ENCODE results near the gene MTCL1.

Gene MTCL1

DNA sequence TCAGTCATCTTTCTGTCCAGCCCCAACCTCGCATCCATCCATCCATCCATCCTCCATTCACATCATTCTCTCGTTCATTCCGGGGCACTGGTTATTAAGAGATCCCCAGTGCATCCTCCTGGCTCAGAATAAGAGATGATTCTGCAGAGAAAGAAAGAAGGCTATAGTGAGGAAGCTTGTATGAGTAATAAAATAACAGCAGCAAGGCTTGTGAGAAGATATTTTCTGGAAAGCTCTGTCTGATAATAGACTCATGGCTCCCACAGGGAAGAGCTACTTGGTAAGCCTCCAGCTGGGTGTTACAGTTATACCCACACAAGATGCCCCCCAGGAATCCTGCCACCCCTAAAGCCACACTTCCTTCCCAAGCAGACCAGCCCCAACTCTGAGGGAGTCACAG is 143.2 kb downstream of the MTCL1 start:
- H3K4me1 ChIP-seq (ENCODE audit: insufficient read depth, poor library complexity, severe bottlenecking): no peaks in the 10 kb centered on the region
- no peak overlapping the region for H3K4me3 ChIP-seq (ENCODE audit: severe bottlenecking)
- H3K27me3 ChIP-seq (ENCODE audit: insufficient read depth, poor library complexity, severe bottlenecking): no peaks in the 10 kb centered on the region
- no peak overlapping the region for H3K27ac ChIP-seq (ENCODE audit: poor library complexity, severe bottlenecking)
- no peaks in the 10 kb centered on the region for H3K9me3 ChIP-seq (ENCODE audit: severe bottlenecking)
- ATAC-seq (ENCODE audit: low read depth): no peak
- DNase-seq (ENCODE audit: low spot score): no peak
- TF ChIP-seq, protein P1, sequence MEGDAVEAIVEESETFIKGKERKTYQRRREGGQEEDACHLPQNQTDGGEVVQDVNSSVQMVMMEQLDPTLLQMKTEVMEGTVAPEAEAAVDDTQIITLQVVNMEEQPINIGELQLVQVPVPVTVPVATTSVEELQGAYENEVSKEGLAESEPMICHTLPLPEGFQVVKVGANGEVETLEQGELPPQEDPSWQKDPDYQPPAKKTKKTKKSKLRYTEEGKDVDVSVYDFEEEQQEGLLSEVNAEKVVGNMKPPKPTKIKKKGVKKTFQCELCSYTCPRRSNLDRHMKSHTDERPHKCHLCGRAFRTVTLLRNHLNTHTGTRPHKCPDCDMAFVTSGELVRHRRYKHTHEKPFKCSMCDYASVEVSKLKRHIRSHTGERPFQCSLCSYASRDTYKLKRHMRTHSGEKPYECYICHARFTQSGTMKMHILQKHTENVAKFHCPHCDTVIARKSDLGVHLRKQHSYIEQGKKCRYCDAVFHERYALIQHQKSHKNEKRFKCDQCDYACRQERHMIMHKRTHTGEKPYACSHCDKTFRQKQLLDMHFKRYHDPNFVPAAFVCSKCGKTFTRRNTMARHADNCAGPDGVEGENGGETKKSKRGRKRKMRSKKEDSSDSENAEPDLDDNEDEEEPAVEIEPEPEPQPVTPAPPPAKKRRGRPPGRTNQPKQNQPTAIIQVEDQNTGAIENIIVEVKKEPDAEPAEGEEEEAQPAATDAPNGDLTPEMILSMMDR (IDR thresholded peaks at IDR 0.05; ENCODE audit: poor library complexity, severe bottlenecking): no peak
- H3K36me3 ChIP-seq (ENCODE audit: low read depth): no peaks in the 10 kb centered on the region

DNA sequence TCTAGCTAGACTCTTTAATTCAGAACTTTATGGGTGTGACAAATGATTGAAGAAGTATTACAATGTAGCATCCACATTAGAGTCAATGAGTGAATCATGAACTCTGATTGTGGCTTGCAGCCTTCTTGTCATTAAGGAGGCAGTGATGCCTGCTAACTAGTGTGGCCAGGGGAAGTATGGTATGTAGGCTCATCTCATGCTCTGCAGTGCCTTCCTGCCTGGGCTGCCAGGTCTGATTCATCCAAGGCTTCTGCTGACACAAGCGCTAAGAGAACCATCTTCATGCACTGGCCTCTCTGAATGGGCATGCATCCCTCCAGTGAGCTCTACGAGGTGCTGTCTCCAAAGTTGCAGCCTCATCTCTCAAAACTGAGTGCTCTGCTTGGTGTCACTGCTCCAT is 144.3 kb downstream of the MTCL1 start:
- ATAC-seq (ENCODE audit: low read depth): no peak
- DNase-seq (ENCODE audit: low spot score): no peak
- Histone ChIP-seq H3K9me3 (ENCODE audit: severe bottlenecking) (no peaks in the 10 kb centered on the region), H3K27ac (ENCODE audit: poor library complexity, severe bottlenecking) (no peak overlapping the region), H3K36me3 (ENCODE audit: low read depth) (no peaks in the 10 kb centered on the region), H3K4me1 (ENCODE audit: insufficient read depth, poor library complexity, severe bottlenecking) (no peaks in the 10 kb centered on the region), H3K4me3 (ENCODE audit: severe bottlenecking) (no peak overlapping the region), H3K27me3 (ENCODE audit: insufficient read depth, poor library complexity, severe bottlenecking) (no peaks in the 10 kb centered on the region)
- TF ChIP-seq, protein P1 (IDR thresholded peaks at IDR 0.05; ENCODE audit: poor library complexity, severe bottlenecking): no peak

DNA sequence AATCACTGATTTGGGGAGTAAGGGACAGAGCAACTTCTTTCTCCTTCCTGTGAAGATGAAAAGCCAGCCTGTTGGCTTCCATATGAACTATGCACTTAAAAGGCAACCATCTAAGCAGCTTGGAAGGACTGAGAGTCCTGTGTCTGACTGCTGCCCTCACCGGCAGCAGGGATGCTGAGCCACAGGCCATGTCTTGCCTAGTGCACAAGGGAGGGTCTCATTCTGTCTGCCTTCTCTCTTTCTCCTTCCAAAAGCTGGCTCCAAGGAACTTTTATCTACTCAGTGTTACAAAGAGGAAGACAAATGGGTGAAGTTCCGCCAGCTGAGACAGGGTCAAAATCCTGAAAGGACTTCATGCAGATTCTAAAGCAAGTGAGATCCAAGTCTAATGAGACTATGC is 146.3 kb downstream of the MTCL1 start:
- DNase-seq (ENCODE audit: low spot score) (no peak), ATAC-seq (ENCODE audit: low read depth) (no peak)
- no peaks in the 10 kb centered on the region for H3K4me1 ChIP-seq (ENCODE audit: insufficient read depth, poor library complexity, severe bottlenecking)
- H3K27me3 ChIP-seq (ENCODE audit: insufficient read depth, poor library complexity, severe bottlenecking): no peaks in the 10 kb centered on the region
- H3K36me3 ChIP-seq (ENCODE audit: low read depth): no peaks in the 10 kb centered on the region
- no peaks in the 10 kb centered on the region for H3K9me3 ChIP-seq (ENCODE audit: severe bottlenecking)
- no peak overlapping the region for H3K27ac ChIP-seq (ENCODE audit: poor library complexity, severe bottlenecking)
- TF ChIP-seq, protein P1 (IDR thresholded peaks at IDR 0.05; ENCODE audit: poor library complexity, severe bottlenecking): no peak
- no peak overlapping the region for H3K4me3 ChIP-seq (ENCODE audit: severe bottlenecking)

DNA sequence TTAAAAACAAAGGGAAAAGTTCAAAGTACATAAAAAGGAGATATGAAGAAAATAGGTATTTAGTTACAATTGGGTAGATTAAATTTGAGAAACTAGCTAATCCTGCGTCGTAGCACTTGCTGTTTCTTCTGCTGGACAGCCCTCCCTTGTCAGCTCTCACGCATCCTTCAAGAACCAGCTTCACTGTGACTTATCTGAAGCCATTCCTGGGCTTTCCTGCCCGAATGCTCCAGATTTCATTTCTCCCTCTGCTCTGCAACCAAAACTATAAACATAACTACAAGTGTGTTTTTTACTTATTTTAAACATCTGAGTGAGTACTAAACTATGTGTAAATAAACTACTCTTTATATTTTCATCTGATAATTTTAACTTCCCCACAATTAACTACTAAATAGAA is 149.2 kb downstream of the MTCL1 start:
- TF ChIP-seq, protein P1 (IDR thresholded peaks at IDR 0.05; ENCODE audit: poor library complexity, severe bottlenecking): no peak
- H3K27ac ChIP-seq (ENCODE audit: poor library complexity, severe bottlenecking): no peak overlapping the region
- no peak for ATAC-seq (ENCODE audit: low read depth)

DNA sequence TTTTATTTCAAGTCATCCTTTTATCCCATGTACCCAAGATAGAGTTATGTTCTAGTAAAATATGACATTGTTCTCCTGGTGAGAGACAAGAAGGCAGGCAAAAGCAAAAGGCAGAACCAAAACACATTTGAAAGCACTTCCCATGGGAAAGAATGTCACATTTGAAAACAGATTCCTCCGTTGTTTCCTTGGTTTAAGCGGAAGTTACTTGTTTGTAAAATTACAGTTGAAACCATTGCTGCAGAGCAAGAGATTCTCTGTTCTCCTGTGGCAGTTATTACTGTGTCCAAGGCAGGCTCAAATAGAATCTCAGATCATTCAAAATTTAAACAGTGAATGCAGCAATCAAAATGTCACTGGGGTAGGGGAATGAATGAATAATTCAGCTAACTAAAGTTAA is 149.6 kb downstream of the MTCL1 start:
- H3K9me3 ChIP-seq (ENCODE audit: severe bottlenecking): no peaks in the 10 kb centered on the region
- DNase-seq (ENCODE audit: low spot score) (no peak), ATAC-seq (ENCODE audit: low read depth) (no peak)
- TF ChIP-seq, protein P1 (IDR thresholded peaks at IDR 0.05; ENCODE audit: poor library complexity, severe bottlenecking): no peak
- H3K4me3 ChIP-seq (ENCODE audit: severe bottlenecking): no peak overlapping the region
- H3K4me1 ChIP-seq (ENCODE audit: insufficient read depth, poor library complexity, severe bottlenecking): peaks cover 16% of the 10 kb centered on the region
- no peak overlapping the region for H3K27ac ChIP-seq (ENCODE audit: poor library complexity, severe bottlenecking)
- no peaks in the 10 kb centered on the region for H3K27me3 ChIP-seq (ENCODE audit: insufficient read depth, poor library complexity, severe bottlenecking)
- H3K36me3 ChIP-seq (ENCODE audit: low read depth): no peaks in the 10 kb centered on the region

More for the DNA sequence above, 149.2 kb downstream of the MTCL1 start:
- peaks cover 14% of the 10 kb centered on the region for H3K4me1 ChIP-seq (ENCODE audit: insufficient read depth, poor library complexity, severe bottlenecking)
- H3K27me3 ChIP-seq (ENCODE audit: insufficient read depth, poor library complexity, severe bottlenecking): no peaks in the 10 kb centered on the region
- DNase-seq (ENCODE audit: low spot score): no peak
- H3K36me3 ChIP-seq (ENCODE audit: low read depth): no peaks in the 10 kb centered on the region
- H3K9me3 ChIP-seq (ENCODE audit: severe bottlenecking): no peaks in the 10 kb centered on the region
- no peak overlapping the region for H3K4me3 ChIP-seq (ENCODE audit: severe bottlenecking)
